RWPE2 (cell line): ENCODE results near the gene TPM2.

Source experiments
- ATAC-seq: fragments of 200-7000 bp; cut with Tn5 transposase; 3 replicates; pipeline ENCODE4 v1.9.1; 2021; ENCODE audit warnings: low read depth
- DNase-seq: peaks from one replicate; pipeline ENCODE4 v3.0.0-alpha.2; 2020; ENCODE audit warnings: low spot score
- H3K27ac ChIP-seq: fragments of 450-650 bp; 2 replicates; pipeline ENCODE4 v1.5.1; 2017; ENCODE audit warnings: mild to moderate bottlenecking; ENCODE audit not compliant: poor library complexity, severe bottlenecking
- H3K27me3 ChIP-seq: fragments of 250-450 bp; sonication (Bioruptor Pico); 2 replicates; pipeline ENCODE4 v1.5.1; 2021; ENCODE audit warnings: mild to moderate bottlenecking, moderate library complexity; ENCODE audit not compliant: insufficient read depth, poor library complexity, severe bottlenecking
- H3K36me3 ChIP-seq: fragments of 250-450 bp; sonication (Bioruptor Pico); 2 replicates; pipeline ENCODE4 v1.5.1; 2020; ENCODE audit warnings: low read depth, mild to moderate bottlenecking, moderate library complexity
- H3K4me1 ChIP-seq: fragments of 250-450 bp; sonication (Bioruptor Pico); 2 replicates; pipeline ENCODE4 v1.5.1; 2021; ENCODE audit warnings: mild to moderate bottlenecking, moderate library complexity; ENCODE audit not compliant: insufficient read depth, poor library complexity, severe bottlenecking
- H3K4me3 ChIP-seq: fragments of 250-450 bp; sonication (Bioruptor Pico); 2 replicates; pipeline ENCODE4 v1.5.1; 2021; ENCODE audit warnings: mild to moderate bottlenecking, moderate library complexity; ENCODE audit not compliant: severe bottlenecking
- H3K9me3 ChIP-seq: fragments of 250-450 bp; sonication (Bioruptor Pico); 2 replicates; pipeline ENCODE4 v1.5.1; 2021; ENCODE audit warnings: mild to moderate bottlenecking, moderate library complexity; ENCODE audit not compliant: severe bottlenecking
- CTCF ChIP-seq: fragments of 450-650 bp; IDR thresholded peaks from one replicate; pipeline ENCODE4 v1.5.1; 2017; ENCODE audit warnings: mild to moderate bottlenecking, moderate library complexity; ENCODE audit not compliant: poor library complexity, severe bottlenecking

The TPM2 gene

GRCh38 chr9:35688558-35689541 lies 875 bp downstream of the TPM2 start:
- Histone ChIP-seq H3K4me1 (peaks cover 14% of the 10 kb centered on the region), H3K27ac (peak overlapping the region; percentile 92), H3K9me3 (no peaks in the 10 kb centered on the region), H3K27me3 (no peaks in the 10 kb centered on the region), H3K36me3 (peaks cover 47% of the 10 kb centered on the region), H3K4me3 (peak overlapping the region; percentile 54)
- DNase-seq (no peak), ATAC-seq (peak; percentile 57)
- TF ChIP-seq CTCF: no peak

DNA sequence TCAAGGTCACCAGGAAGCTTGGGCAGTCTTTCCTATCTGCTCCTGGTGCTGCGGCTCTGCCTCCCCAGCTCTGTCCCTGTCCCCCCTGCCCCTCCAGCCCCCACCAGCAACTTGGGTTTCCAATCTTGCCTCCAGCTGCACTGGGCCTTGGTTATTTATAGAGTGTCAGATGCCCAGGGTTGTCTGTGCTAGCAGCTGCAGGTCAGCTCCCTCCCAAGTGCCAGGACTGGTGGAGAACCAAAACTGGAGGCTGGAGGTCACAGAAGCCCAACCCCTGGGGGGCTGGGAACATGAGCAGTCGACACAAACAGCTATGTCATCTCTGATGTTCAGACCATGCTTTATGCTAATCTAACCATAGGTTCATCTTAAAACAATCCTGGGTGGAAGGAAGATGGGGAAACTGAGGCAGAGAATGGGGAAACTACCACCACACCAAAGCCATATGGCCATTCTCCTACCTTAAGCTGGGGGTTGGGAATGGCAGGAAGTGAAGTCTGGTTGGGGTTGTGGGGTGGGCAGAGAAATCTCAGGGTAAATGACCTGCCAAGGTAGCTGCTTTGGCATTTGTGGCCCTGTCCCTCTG lies 1.7 kb downstream of the TPM2 start:
- DNase-seq (no peak), ATAC-seq (no peak)
- Histone ChIP-seq H3K9me3 (no peaks in the 10 kb centered on the region), H3K27me3 (no peaks in the 10 kb centered on the region), H3K4me1 (peaks cover 14% of the 10 kb centered on the region), H3K4me3 (peak overlapping the region; percentile 54), H3K36me3 (peaks cover 55% of the 10 kb centered on the region), H3K27ac (peak overlapping the region; percentile 92)
- TF ChIP-seq CTCF: no peak

DNA sequence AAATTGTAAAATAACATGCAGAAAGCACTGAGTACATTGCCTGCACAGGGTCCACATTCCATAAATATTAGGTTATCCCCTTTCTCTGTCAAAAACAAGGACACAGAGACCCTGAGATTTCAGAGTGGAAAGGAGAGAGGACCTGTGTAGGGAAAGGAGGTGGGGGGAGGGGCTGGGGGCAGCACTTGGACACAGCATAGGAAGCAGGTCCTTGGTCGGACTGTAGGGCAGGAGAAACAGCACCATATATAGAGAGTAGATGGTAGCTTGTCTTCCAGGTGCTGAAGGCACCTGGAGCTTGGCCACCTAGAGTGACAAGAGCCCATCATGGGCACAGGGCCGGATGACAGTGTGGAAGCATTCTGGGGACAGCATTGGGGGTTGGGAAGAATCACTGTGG lies 2.4 kb downstream of the TPM2 start:
- peaks cover 63% of the 10 kb centered on the region for H3K36me3 ChIP-seq
- H3K27me3 ChIP-seq: no peaks in the 10 kb centered on the region
- H3K4me3 ChIP-seq: no peak overlapping the region
- H3K27ac ChIP-seq: peak overlapping the region; percentile 92
- no peaks in the 10 kb centered on the region for H3K9me3 ChIP-seq
- DNase-seq (no peak), ATAC-seq (no peak)
- peaks cover 14% of the 10 kb centered on the region for H3K4me1 ChIP-seq
- no peak for TF ChIP-seq CTCF

DNA sequence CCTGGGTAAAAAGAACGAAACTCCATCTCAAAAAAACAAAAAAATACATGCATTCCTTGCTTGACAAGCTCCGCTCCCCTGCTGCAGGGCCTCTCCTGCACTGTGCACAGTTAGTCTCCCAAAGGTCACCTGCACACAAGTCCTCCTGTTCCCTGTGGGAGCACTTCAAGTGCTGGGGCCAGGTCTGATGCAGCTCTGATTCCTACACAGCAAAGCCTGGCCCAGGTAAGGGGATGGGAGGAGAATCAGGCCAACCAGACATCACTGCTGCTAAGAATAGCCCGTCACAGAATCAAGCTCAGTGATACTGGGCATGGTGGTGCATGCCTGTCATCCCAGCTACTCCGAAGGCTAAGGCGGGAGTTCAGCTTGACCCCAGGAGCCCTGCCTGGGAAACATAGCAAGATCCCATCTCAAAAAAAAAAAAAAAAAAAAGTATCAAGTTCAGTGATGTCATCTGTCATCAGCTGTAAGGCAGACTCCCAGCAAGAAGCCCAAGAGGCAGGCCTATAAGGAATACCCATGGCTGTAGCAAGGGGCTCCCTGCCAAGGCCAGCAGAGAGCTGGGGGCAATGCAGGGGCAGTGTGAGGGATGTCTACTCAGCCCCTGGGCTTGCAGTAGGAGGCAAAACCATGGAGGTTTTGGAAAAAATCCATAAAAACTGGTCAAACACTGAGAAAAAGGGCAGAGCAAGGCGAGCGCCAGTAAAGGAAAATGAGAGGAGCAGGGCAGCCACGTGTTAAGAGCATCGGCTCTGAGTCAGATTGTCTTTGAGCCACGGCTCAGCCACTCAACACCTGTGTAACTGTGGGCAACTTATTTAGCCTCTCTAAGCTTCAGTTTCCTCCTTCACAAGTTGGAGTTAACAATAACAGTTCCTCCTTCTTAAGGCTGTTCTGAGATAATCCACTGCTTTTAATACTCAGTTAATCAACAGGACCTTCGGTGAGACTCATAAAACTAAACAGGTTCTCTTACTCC lies 3.2 kb downstream of the TPM2 start:
- H3K36me3 ChIP-seq: peaks cover 69% of the 10 kb centered on the region

More for the DNA sequence above, 3.2 kb downstream of the TPM2 start:
- no peak for DNase-seq
- H3K4me1 ChIP-seq: peaks cover 14% of the 10 kb centered on the region
- H3K4me3 ChIP-seq: no peak overlapping the region
- no peaks in the 10 kb centered on the region for H3K9me3 ChIP-seq
- TF ChIP-seq CTCF: no peak
- H3K27me3 ChIP-seq: no peaks in the 10 kb centered on the region
- no peak for ATAC-seq
- H3K27ac ChIP-seq: peak overlapping the region; percentile 92
